Uterus (tissue), 4 donors: ENCODE results near the gene LRRIQ3. TPM values are rescaled to one million over a fixed set of nuclear protein-coding genes. Genes with fewer than 3 reads are reported as not detected.

Experiments
- DNase-seq, 2 donors: peaks; one replicate each; pipeline ENCODE4 v3.0.0-alpha.2; 2019 to 2020
- H3K27ac ChIP-seq, 2 donors: fragments of 200-600 bp; sonication (generic); 1 replicate in 1 of 2; 2 replicates in 1 of 2; pipeline ENCODE4 v1.5.1; 2016 to 2018
- H3K27me3 ChIP-seq, 2 donors: fragments of 200-600 bp; sonication (generic); one replicate each; pipeline ENCODE4 v1.5.1; 2018 to 2019; ENCODE audit warnings: control low read depth in 1 of 2
- H3K36me3 ChIP-seq, 2 donors: fragments of 200-600 bp; sonication (generic); one replicate each; pipeline ENCODE4 v1.5.1; 2019; ENCODE audit warnings: control low read depth in 1 of 2
- H3K4me1 ChIP-seq, 2 donors: fragments of 200-600 bp; sonication (generic); one replicate each; pipeline ENCODE4 v1.5.1; 2018 to 2019; ENCODE audit warnings: control low read depth in 1 of 2
- H3K4me3 ChIP-seq, 2 donors: fragments of 200-600 bp; sonication (generic); 1 replicate in 1 of 2; 2 replicates in 1 of 2; pipeline ENCODE4 v1.5.1; 2018 to 2019; ENCODE audit warnings: mild to moderate bottlenecking in 1 of 2
- H3K9me3 ChIP-seq, 2 donors: fragments of 200-600 bp; sonication (generic); one replicate each; pipeline ENCODE4 v1.5.1; 2019; ENCODE audit warnings: control low read depth in 1 of 2
- POLR2A ChIP-seq, 2 donors: fragments of 450-650 bp; IDR thresholded peaks; one replicate each; pipeline ENCODE4 v1.6.1; 2016; ENCODE audit warnings: antibody characterized with exemption in 2 of 2, mild to moderate bottlenecking in 1 of 2, moderate library complexity in 1 of 2
- intact Hi-C: fragments of 100-400 bp; cut with DNase I; formaldehyde crosslinking; loops from one replicate; pipeline ENCODE4 v1.15.1; 2023; ENCODE audit warnings: low total_unique reads
- total RNA-seq, 4 donors: library from RNA; depleted of rRNA in 3 of 4; stranded (reverse); fragments of >200 nt in 3 of 4; gene quantifications; one replicate each; pipeline versions ENCODE4 v1.1.0 to v1.2.4, GENCODE V29; 2014 to 2023
- TF ChIP-seq, protein P1 (sequence below), 4 experiments: fragments of 200-600 bp in 2 of 4; fragments of 450-650 bp in 2 of 4; sonication (generic) in 2 of 4; IDR thresholded peaks; one replicate each; pipeline ENCODE4 v1.5.1; 2016 to 2019; ENCODE audit warnings: antibody characterized with exemption in 4 of 4, mild to moderate bottlenecking in 2 of 4, moderate library complexity in 1 of 4
- donor health status: DM: yes; HTN: yes; CAD: no.

LRRIQ3 gene
- total RNA-seq, 4 donors from 2014 or later = 0.49 to 2.6 TPM; not detected in 2

DNA sequence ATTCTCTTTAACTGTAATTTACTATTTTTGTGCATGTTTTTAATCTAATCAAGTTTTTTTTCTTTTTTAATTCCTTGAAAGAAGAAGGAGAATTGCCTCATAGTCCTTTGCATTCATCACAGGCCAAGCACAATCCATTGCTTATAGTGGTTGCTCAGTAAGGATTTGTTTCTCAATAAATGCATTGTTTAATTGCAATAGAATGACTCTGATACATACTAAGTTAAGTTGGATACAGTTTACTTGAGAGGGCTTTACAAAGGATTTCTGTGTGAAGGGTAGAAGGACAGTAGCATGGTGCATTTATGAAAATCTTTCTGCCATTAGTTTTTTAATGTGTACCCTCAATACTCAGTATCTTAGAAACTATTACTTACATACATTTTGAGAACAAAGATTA lies 186.2 kb downstream of the LRRIQ3 start:
- TF ChIP-seq POLR2A (IDR thresholded peaks at IDR 0.05) = no peak
- TF ChIP-seq, protein P1, sequence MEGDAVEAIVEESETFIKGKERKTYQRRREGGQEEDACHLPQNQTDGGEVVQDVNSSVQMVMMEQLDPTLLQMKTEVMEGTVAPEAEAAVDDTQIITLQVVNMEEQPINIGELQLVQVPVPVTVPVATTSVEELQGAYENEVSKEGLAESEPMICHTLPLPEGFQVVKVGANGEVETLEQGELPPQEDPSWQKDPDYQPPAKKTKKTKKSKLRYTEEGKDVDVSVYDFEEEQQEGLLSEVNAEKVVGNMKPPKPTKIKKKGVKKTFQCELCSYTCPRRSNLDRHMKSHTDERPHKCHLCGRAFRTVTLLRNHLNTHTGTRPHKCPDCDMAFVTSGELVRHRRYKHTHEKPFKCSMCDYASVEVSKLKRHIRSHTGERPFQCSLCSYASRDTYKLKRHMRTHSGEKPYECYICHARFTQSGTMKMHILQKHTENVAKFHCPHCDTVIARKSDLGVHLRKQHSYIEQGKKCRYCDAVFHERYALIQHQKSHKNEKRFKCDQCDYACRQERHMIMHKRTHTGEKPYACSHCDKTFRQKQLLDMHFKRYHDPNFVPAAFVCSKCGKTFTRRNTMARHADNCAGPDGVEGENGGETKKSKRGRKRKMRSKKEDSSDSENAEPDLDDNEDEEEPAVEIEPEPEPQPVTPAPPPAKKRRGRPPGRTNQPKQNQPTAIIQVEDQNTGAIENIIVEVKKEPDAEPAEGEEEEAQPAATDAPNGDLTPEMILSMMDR (IDR thresholded peaks at IDR 0.05) = no peak

DNA sequence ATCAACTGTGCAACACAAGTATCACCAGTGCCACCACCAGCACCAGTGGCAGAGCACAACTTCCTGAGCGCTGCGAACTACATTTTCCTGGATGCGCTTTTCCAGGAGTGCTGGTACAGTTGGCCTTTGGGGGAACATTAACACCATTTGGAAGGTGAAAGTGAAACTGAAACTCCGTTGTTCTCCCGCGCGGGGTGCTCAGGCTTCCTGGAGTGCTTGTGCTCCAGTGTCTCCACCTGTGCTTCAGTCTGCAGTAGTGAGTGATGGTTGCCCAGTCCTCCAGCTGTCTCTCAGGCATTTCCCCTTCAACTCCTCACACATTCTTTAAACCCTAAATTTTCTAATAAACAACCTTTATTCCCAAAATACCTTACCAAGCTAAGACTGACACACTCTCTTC lies 187.8 kb downstream of the LRRIQ3 start:
- Histone ChIP-seq H3K36me3 (no peaks in the 10 kb centered on the region), H3K27ac (no peak overlapping the region), H3K4me1 (no peaks in the 10 kb centered on the region), H3K27me3 (no peaks in the 10 kb centered on the region), H3K9me3 (no peaks in the 10 kb centered on the region), H3K4me3 (no peak overlapping the region)
- no peak for TF ChIP-seq POLR2A (IDR thresholded peaks at IDR 0.05)
- TF ChIP-seq, protein P1 (IDR thresholded peaks at IDR 0.05) = no peak
- DNase-seq = no peak
- intact Hi-C loops = no loop called here

More for the DNA sequence above, 186.2 kb downstream of the LRRIQ3 start:
- Histone ChIP-seq H3K27ac (no peak overlapping the region), H3K9me3 (no peaks in the 10 kb centered on the region), H3K4me3 (no peak overlapping the region), H3K27me3 (no peaks in the 10 kb centered on the region), H3K4me1 (no peaks in the 10 kb centered on the region), H3K36me3 (no peaks in the 10 kb centered on the region)
- no peak for DNase-seq
- intact Hi-C loops = no loop called here

DNA sequence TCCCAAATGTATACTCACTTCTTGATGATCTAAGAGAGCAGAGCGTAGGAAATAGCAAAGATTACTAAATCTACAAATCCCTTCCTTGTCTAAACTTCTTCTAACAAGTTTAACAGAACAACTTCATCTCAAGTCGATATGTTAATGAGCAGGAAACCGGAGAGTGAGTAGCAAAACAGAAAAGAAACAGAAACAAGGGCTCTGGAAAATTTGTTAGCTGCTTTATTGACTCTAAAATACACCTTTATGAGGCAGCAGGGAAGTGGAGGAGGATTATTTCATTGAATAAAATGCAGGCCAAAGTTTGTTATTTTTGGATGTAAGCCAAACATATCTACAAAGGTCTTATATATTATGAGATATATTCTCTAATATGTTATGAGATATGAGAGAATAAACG lies 192.4 kb downstream of the LRRIQ3 start:
- Histone ChIP-seq H3K4me1 (no peaks in the 10 kb centered on the region), H3K4me3 (no peak overlapping the region), H3K9me3 (no peaks in the 10 kb centered on the region), H3K36me3 (no peaks in the 10 kb centered on the region), H3K27me3 (no peaks in the 10 kb centered on the region), H3K27ac (no peak overlapping the region)
- no peak for TF ChIP-seq POLR2A (IDR thresholded peaks at IDR 0.05)
- TF ChIP-seq, protein P1 (IDR thresholded peaks at IDR 0.05) = no peak
- no peak for DNase-seq
- intact Hi-C loops = no loop called here

DNA sequence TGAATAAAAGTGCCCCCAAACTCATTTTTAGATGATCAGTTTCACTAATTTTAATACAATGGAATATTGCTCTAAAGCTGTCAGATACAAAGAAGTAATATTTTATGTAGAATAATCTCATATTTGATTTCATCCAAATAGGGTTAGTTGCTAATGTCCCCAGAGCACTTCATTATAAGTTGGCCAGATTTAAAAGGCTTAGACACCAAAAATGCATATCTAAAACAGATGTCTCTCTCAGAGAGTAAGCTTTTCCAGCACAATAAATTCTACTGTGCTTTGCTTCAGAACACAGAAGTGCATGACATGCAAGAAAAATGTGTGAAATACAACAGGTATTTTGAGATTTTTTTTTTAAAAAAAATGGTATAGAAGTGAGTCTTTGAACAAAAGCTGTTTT lies 194.2 kb downstream of the LRRIQ3 start:
- no peaks in the 10 kb centered on the region for H3K27me3 ChIP-seq
- intact Hi-C loops = no loop called here
- TF ChIP-seq, protein P1 (IDR thresholded peaks at IDR 0.05) = no peak
- no peak for TF ChIP-seq POLR2A (IDR thresholded peaks at IDR 0.05)
- H3K27ac ChIP-seq = no peak overlapping the region
- no peaks in the 10 kb centered on the region for H3K36me3 ChIP-seq
- no peak for DNase-seq
- no peaks in the 10 kb centered on the region for H3K9me3 ChIP-seq
- H3K4me1 ChIP-seq = no peaks in the 10 kb centered on the region
- no peak overlapping the region for H3K4me3 ChIP-seq

DNA sequence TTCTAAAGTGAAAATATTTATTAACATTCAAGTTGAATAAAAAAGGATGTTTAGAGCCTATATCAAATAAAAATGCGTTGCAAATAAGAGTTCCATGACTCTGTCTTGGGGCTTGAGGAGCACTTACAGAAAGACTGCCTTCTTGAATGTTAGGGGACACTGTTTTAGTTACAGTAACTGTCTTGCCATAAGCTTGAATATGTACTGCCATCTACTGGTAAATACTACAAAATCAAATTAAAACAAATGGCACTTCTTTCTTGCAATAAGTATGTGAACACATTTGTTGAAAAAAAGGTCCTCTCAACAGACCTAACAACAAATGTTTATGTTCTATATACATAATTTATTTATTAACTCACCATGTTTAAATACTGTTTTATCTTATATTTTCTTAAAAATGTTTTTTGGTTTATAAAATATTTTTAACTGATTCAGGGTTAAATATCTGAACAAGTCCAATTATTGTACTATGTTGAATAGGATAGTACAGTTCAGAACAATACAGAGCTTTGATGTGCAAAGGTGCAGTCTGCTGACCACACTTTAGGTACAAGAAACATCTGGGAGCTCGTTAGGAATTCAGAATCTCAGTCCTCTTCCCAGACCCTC lies 199.5 kb downstream of the LRRIQ3 start:
- Histone ChIP-seq H3K4me1 (no peaks in the 10 kb centered on the region), H3K9me3 (no peaks in the 10 kb centered on the region), H3K36me3 (no peaks in the 10 kb centered on the region), H3K27ac (no peak overlapping the region), H3K27me3 (no peaks in the 10 kb centered on the region), H3K4me3 (no peak overlapping the region)
- intact Hi-C loops = no loop called here
- TF ChIP-seq, protein P1 (IDR thresholded peaks at IDR 0.05) = peak in 1 of 4 experiments; percentile 9
- TF ChIP-seq POLR2A (IDR thresholded peaks at IDR 0.05) = no peak
- no peak for DNase-seq
